T-helper 2 cell treated with Interferon-gamma antibody and Interleukin-4, amounts not matched to agents 100 ng/mL and 5 ng/mL, for 36 hours (primary cell): ENCODE measurements around the gene ARSD. TPM values are rescaled to one million over a fixed set of nuclear protein-coding genes. Genes with fewer than 3 reads are reported as not detected.
"Not testable (repeated sequence)": the region's sequence is repeated elsewhere in the genome, so short reads cannot be mapped to it uniquely, and the experiment has no call there.

Experiments used
- intact Hi-C: fragments of 100-400 bp; cut with micrococcal nuclease; formaldehyde crosslinking; loops from one replicate; pipeline ENCODE4 v1.15.1; 2023
- total RNA-seq: library from RNA; stranded (reverse); gene quantifications from 2 replicates; pipeline ENCODE4 v1.2.3, GENCODE V29; 2022

The ARSD gene
- total RNA-seq, 1 donor from 2014 or later: 4.1 TPM

DNA sequence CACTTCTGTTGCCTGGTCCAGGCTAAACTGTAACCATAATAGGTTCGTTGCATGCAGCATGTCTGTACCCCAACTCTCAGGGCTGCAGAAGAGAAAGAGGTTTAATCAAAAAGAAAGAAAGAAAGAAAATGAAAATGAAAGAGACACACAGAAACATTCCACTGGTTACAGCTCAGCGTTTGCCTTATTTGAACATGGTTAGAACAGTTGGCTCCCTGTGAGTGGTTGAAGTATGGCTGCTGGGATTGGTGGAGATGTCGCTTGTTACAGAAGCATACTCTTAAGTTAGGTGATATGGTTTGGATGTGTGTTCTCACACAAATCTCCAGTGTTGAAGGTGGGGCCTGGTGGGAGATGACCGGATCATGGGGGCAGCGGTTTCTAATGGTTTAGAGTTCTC is 36.3 kb downstream of the ARSD start:
- intact Hi-C loops: no loop called here

DNA sequence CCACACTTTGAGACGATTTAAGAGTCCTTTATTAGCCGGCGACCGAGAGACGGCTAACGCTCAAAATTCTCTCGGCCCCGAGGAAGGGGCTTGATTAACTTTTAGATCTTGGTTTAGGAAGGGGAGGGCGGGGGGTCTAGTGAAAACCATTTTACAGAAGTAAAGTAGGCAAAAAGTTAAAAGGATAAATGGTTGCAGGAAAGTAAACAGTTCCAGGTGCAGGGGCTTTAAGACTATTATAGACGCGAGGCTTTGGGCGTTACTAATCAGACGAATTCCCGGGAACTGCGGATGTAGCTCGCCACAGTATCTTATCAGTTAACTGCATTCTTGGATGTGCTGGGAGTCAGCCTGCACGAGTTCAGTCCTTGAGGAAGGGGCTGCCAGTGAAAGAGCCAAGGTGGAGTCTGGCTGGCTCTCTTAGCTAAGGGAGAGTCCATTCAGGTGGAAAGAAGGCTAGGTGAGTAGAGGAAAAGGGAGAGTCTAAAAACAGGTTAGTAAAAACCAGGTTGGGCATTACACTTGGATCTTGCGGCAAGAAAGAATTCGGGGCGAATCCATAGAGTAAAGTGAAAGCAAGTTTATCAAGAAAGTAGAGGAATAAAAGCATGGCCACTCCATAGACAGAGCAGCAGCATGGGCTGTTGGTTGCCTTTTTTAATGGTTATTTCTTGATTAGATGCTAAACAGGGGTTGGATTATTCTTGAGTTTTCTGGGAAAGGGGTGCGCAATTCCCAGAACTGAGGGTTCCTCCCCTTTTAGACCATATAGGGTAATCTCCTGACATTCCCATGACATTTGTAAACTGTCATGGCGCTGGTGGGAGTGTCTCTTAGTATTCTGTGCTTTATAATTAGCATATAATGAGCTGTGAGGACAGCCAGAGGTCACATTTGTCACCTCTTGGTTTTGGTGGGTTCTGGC is 38.3 kb downstream of the ARSD start:
- intact Hi-C loops: not testable (repeated sequence)

DNA sequence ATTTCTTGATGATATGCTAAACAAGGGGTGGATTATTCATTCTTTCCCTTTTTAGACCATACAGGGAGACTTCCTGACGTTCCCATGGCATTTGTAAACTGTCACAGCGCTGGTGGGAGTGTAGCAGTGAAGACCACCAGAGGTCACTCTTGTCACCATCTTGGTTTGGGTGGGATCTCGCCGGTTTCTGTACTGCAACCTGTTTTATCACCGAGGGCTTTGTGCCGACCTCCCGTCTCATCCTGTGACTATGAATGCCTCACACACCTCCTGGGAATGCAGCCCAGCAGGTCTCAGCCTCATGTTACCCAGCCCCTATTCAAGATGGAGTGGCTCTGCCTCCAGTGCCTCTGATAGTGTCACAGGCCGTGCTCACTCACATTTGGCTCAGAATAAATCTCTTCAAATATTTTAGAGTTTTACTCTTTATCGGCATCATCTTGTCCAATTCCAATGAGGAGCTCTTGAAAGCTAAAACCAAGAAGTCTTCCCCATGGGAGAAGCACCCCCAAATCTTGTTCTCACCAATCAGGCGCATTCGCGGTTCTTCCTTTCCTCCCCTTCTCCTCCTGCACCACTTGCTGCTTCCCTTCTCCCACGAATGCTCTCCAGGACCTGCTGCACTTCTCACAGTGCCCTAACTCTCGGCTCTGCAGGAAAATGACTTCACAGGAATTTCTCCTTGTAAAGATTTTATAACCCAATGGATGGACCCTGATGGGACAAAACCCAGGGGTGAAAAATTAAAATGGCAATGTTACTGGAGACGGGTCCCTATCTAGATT is 39.2 kb downstream of the ARSD start:
- intact Hi-C loops: not testable (repeated sequence)

DNA sequence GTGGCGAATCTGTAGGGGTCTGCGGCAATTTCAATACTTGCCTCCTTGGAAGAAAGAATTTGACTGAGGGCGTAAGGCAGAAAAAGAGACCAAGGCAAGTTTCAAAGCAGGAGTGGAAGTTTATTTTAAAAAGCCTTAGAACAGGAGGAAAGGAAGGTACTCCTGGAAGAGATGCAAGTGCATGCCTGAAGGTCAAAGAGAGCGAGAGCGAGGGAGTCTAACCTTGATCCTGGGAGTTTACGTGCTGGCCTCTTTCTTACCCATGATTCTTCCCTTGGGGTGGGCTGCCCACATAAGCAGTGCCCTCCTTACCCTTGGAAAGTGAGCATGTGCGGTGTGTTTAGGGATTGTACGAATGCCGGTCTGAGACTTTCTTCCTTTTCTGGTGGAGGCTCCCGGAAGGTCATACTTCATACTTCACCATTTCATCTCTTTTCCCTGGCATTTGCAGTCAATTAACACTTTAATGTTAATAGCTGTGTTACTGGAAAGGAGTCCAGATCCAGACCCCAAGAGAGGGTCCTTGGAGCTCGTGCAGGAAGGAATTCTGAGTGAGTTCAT is 40.0 kb downstream of the ARSD start:
- intact Hi-C loops: no loop called here

DNA sequence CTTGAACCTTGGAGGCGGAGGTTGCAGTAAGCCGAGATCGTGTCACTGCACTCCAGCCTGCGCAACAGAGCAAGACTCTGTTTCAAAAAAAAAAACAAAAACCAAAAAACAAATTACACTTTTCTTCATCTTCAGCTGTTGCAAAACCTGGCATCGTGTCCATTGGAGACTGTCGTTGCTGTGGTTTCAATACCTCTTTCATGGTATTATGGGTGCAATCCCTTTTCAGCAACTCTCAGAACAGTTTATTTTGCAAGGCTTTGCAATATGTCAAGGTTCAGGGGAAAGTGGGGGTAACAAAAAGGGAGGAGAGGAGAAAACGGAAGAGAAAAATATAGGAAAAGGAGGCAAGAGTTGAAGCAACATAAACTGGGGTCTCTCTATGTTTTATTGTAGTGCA is 40.8 kb downstream of the ARSD start:
- intact Hi-C loops: no loop called here

DNA sequence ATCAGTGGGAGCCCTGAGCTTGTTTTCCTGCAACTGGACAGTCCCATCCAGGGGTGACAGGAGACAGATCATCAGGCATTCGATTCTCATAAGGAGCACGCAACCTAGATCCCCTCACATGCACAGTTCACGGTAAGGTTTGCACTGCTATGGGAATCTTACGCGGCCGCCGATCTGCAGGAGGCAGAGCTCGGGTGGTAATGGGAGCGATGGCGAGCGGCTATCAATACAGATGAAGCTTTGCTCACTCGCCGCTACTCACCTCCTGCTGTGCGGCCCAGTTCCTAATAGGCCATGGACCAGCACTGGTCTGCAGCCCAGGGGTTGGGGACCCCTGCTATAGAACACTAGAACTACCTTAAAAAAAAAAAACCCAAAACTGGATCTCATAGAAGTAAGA is 45.4 kb downstream of the ARSD start:
- intact Hi-C loops: no loop called here

DNA sequence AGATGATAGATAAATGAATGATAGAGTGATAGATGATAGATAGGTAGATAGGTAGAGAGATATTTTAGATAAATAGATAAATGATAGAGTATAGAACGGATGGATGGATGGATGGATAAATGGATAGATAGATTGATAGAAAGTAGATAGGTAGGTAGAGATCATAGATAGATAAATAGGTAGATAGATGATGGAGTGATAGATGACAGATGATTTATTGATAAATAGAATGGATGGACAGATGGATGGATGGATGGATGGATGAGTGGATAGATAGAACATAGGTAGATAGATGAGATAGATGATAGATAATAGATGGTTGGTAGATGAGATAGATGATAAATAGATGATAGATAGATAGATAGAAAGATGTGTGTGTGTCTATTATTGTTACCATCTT is 49.5 kb downstream of the ARSD start:
- intact Hi-C loops: no loop called here

DNA sequence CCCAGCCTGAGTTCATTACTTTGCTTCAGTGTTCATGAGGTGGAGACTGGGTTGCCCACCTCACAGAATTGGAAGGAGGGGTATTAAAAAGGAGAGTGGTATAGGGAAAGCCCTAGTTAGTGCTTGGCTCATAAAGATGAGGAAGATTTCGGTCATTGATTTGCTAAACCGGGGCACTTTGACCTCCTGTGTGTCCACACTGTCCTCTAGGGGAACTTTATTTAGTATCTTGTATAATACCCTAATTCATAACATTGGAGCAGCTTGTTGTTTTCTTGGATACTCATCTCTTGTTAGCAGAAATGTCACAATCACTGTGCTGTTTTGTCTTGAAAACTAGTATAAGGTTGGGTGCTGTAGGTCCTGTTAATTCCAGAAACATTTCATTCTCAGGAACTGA is 50.6 kb downstream of the ARSD start:
- intact Hi-C loops: no loop called here

DNA sequence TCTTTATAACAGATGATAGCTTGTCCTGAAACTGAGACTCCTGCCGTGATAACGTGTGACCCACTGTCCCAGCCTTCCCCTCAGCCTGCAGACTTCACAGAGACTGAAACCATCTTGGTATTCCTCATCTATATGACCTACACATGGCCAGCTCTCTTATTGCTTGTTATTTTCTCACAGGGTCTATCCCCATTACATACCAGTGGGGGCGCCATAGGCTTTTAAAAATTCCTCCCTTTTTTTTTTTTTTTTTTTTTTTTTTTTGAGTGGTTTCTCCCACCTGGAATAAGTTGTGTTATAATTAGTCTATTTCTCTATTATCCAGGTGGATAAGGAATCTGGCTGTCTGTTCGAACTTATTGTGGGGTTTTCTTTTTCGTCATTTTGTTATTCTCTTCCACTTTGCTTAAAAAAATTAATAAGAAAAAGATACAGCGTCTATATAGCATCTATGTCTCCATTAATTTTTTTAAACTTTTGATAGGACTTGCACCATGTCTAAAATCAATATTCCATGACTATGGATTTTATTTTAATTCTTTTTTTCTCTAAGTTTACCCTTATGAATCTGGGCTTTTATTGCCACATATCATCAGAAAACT is 53.2 kb downstream of the ARSD start:
- intact Hi-C loops: no loop called here

DNA sequence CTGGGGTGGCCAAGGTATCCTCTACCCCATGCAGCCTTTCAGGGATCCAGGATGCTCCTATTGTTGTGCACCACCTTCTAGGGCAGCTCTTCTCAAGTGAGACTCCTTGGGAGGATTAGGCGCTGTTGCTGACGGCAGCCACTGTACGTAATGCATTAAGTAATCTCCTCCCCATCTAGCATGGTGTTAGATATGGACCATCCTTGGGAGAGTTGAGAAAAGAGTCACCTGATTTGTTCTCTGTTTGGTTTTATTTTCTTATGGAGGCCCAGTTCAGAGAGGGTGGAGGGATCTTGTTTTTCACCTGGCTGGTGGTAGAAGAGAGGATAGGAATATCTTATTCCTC is 54.0 kb downstream of the ARSD start:
- intact Hi-C loops: no loop called here

DNA sequence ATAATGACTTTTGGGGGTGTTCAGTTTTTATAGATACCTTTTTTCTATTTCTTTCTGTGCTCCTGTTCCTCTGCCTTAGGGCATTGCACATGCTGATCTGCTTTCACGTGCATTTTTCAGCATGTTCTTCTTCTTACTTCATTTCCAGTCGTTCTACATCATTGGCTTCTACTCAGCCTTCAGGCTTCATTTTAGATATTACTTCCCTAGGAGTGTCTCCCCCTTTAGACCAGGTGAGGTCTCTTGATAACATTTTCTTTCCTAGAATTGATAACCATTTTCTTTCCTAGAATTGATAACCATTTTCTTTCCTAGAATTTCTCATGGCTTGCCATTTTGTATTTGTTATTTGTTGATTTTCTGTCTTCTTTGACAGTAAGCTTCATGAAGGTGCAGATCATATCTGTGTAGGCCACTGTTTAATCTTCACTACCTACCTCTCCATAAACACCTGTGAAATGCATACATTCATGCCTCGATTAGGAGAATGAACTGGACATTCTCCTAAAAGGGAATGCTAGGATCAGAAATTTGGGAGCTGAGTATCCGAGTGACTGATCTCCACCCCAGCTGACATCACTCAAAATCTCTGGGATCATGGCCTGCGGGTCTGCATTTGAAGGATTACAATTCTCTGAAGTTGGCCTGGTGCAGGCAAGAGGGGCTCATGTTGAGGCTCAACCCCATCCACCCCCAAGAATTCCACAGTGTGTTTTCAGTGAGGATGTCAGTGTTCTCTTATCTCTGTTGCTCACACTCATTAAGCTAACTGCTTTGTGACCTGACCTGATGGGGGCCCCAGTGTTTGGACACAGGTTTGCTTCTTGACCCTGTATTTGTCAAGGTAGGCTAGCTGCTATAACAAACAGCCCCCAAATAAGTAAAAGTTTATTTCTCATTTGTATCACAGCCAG is 54.7 kb downstream of the ARSD start:
- intact Hi-C loops: no loop called here

DNA sequence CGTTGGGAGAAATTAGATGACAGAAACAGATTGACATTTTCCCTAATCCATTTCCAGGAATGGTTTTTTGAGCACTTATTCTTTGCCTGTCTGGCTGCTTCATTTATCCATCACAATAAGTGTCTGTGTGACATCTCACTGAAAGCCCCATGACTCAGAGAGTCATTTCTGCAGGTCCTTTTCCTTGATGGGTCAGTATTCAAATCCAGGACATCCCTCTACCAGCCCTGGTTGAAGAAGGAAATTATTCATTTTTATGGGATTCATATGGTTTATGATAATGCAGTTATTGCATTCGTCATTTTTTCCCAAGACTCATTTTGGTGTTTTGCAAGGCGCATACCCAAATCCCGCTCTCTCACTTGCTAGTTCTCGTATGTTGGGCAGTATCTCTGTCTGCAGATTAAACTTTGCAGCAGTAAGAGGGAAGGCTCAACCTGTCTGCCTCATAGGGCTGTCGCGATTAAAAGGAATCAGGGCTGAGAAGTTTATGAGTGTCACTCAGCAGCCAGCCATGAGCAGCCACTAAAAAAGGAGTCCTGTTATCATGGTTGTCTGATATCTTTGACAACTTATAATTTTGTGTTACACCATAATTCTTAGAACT is 56.4 kb downstream of the ARSD start:
- intact Hi-C loops: no loop called here

DNA sequence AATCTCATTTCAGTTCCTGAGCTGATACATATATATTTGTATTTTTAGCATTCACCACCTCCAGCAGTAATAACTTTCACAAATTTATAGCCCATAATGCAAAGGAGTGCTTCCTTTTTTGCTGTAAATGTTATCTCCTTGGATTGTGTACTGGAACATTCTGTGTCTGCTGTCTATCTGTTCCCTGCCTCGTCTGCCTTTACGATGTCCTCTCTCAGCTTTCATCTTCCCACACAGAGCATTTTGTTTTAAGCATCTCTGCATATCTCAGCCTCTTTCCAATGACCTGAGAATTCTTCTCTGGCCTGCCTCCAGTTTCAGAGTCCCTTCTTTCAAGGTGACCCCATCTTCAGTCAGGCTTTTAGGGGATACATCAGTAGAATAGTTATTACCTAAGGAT is 57.3 kb downstream of the ARSD start:
- intact Hi-C loops: no loop called here

DNA sequence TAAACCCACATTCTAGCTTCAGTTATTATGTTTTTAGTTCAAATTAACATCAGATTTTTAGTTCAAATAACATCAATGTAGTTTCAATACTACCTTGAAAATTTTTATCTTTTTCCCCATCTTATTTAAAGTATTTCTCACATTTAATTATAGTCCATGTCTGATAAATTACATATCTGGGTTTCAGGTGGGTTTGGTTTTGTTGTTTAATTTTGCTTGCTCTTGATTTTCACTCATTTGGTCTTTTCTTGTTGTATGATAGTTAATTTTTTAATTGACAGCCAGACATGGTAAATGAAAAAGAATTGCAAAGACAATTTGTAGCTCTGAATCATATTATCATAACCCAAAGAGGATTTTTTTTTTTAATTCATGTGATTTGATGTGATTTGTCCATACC is 58.5 kb downstream of the ARSD start:
- intact Hi-C loops: no loop called here

DNA sequence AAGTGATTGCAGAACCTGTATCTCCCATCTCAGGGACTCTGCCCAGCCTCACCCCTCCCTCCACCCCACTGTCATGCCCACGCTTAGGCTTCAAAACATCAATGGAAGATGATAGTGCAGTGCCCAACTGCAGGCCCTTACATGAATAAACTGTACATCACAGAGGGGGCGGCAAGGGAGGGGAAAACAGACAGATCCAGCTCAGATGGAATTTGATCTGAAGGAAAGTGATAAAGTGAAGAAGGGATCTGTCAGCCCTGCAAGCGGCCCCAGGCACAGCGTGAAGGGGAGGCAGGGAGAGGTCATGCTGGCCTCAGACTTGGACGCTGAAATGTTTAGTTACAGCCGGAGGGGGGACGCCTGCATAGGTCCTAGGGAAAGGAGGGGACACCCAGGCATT is 61.9 kb downstream of the ARSD start:
- intact Hi-C loops: no loop called here

DNA sequence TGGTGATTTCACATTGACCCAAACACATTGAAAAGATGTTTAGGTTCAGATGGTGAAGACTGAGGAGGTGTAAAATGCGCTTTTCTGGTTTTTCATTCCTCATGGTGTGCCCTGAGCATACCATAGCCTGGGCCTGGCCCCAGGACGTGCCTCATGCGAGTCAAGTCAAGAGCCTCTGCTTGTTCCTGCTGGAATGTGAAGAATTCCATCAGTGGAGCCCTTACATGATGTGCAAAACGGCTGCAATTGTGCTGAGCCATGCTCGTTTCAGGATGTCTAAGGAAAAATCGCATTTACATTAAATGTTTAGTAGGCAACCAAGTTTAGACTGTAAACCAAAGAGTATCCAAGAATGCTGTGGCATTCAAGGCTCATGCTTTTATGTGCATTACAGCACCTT is 65.5 kb downstream of the ARSD start:
- intact Hi-C loops: no loop called here

DNA sequence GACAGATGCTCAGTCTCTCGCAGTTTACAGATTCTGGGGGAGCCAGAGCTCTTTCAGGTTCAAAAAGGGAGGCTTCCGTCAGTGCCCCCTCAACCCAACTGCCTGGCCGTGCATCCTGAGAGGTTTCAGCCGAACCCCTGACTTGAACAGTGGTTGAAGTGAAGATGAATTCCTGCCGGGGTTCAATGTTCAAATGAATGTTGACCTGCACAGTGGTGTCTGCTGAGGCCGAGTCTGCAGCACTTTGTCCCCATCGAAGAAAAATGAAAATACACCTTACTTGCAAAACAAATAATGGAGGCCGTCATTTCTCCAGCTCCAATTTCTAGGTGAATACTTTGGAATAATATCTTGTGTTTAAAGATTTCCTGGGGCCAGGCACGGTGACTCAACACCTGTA is 66.7 kb downstream of the ARSD start:
- intact Hi-C loops: no loop called here

DNA sequence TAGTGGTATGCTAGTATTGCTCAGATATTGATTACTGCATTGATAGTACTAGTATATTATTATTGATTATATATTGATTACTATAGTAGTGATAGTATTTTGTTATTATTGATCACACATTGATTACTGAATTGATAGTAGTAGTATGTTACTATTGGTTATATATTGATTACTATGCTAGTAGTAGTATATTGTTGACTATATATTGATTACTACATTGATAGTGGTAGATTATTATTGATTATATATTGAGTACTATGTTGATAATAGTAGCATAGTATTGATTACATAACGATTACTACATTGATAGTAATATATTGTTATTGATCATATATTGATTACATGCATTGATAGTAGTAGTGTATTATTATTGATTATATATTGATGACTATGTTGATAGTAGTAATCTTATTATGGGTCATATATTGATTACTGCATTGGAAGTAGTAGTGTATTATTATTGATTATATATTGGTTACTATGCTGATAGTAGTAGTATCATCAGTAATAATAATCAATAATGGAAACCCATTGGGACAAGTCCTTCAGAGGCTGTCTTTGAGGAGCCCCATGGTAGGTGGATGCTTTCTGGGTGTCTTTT is 69.8 kb downstream of the ARSD start:
- intact Hi-C loops: no loop called here

DNA sequence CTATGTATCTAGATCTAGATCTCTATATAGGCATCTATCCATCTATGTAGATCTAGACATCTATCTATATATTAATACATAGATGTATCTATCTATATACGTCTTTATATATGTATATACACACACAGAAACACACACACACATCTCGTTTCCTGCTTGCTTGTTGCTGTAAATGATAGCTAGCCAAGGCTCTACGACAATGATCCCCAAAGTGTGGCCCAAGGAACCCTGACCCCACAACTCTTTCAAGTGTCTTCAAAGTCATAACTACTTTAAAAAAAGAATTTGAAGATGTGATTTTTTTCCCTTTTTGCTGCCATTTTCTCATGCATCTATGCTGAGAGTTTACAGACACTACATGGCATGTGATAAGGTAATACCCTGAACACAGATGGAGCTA is 71.6 kb downstream of the ARSD start:
- intact Hi-C loops: no loop called here

DNA sequence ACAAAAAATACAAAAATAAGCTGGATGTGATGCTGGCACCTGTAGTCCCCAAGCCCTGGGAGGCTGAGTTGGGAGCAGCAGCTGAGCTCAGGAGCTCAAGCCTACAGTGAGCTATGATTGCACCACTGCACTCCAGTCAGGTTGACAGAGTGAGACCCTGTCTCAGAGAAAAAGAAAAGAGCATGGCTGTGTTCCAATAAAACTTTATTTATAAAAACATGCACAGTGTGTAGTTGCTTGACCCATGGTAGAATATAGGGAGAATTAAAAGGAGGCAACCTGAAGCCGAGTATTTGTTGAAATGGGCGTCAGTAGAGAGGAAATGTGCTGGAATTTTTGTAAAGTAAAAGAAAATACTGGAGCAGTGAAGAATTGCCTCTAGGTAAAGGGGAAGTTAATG is 73.4 kb downstream of the ARSD start:
- intact Hi-C loops: no loop called here
